K562 (cell line): ENCODE results near the gene ZSWIM8. TPM values are rescaled to one million over a fixed set of nuclear protein-coding genes. Genes with fewer than 3 reads are reported as not detected.

Experiments used
- ATAC-seq: fragments of 200-7000 bp; cut with Tn5 transposase; 3 replicates; pipeline ENCODE4 v1.9.1; 2020; ENCODE audit warnings: moderate library complexity
- BruUV-seq: library from RNA; stranded (reverse); fragments of 400-500 nt; replicated peaks from 2 replicates; lab custom pipeline; 2021; lab: Mats Ljungman, UMichigan
- CTCF ChIA-PET: fragments of 300-600 bp; formaldehyde crosslinking; extraction: SDS; loops from one replicate; lab custom pipeline; 2021; ENCODE audit warnings: low intra/inter-chr PET ratio; lab: Yijun Ruan, JAX
- POLR2A ChIA-PET: fragments of 300-600, 350-650 bp; sonication (Branson Sonifier 250); formaldehyde crosslinking; extraction: SDS; loops from one replicate; lab custom pipeline; 2021; ENCODE audit warnings: antibody characterized with exemption, inconsistent platforms; lab: Yijun Ruan, JAX
- DNase-seq, 4 experiments: peaks; one replicate each; pipeline versions ENCODE4 v3.0.0 to v3.0.0-alpha.2; 2011 to 2018; ENCODE audit warnings: low spot score in 3 of 4, mixed read lengths in 3 of 4; ENCODE audit errors: extremely low read depth in 1 of 4
- FAIRE-seq: peaks from 2 replicates; lab custom pipeline; 2011; peaks lifted over from hg19 to GRCh38; lab: Jason Lieb, UNC
- H2AFZ ChIP-seq: 2 replicates; pipeline ENCODE4 v1.6.0; 2011; ENCODE audit warnings: low read depth, low read length, control low read depth, inconsistent platforms
- H3K27ac ChIP-seq: fragments of 200-600 bp; 3 replicates; pipeline ENCODE4 v1.8.0; 2011; ENCODE audit warnings: low read depth, mild to moderate bottlenecking, control low read depth, inconsistent platforms, low read length, moderate library complexity, mixed read lengths; ENCODE audit errors: extremely low read depth
- H3K27me3 ChIP-seq, 2 experiments: fragments of 300-600 bp in 1 of 2; 2 replicates in 1 of 2; 3 replicates in 1 of 2; pipeline versions ENCODE4 v1.6.0 to v1.8.0; 2011; ENCODE audit warnings: inconsistent platforms in 2 of 2, low read length in 2 of 2, mild to moderate bottlenecking in 1 of 2, mixed read lengths in 1 of 2, moderate library complexity in 1 of 2; ENCODE audit not compliant: control insufficient read depth in 2 of 2, insufficient read depth in 2 of 2
- H3K36me3 ChIP-seq: fragments of 300-600 bp; 3 replicates; pipeline ENCODE4 v1.8.0; 2011; ENCODE audit warnings: mild to moderate bottlenecking, low read length, inconsistent platforms; ENCODE audit not compliant: control insufficient read depth, insufficient read depth
- H3K4me1 ChIP-seq, 2 experiments: fragments of 200-600 bp in 1 of 2; replicated peaks in 1 of 2; 2 replicates in 1 of 2; 3 replicates in 1 of 2; pipeline versions ENCODE4 v1.5.1 to v1.8.0; 2011; ENCODE audit warnings: inconsistent platforms in 2 of 2, low read length in 2 of 2, mild to moderate bottlenecking in 1 of 2, mixed read lengths in 1 of 2, moderate library complexity in 1 of 2; ENCODE audit not compliant: control insufficient read depth in 2 of 2, insufficient read depth in 2 of 2
- H3K4me2 ChIP-seq: 2 replicates; pipeline ENCODE4 v1.6.1; 2011; ENCODE audit warnings: low read length, control low read depth, inconsistent platforms, mixed read lengths; ENCODE audit not compliant: insufficient read depth
- H3K4me3 ChIP-seq: fragments of 200-600 bp; sonication (generic), shearing (Covaris generic); 2 replicates; pipeline ENCODE4 v1.5.1; 2016; ENCODE audit warnings: control low read depth, inconsistent platforms
- H3K79me2 ChIP-seq: fragments of 200-600 bp; 3 replicates; pipeline ENCODE4 v1.8.0; 2011; ENCODE audit warnings: low read length, inconsistent platforms; ENCODE audit not compliant: control insufficient read depth, insufficient read depth
- H3K9ac ChIP-seq, 2 experiments: 2 replicates each; pipeline versions ENCODE4 v1.6.0 to v1.6.1; 2011; ENCODE audit warnings: low read depth in 2 of 2, low read length in 2 of 2, control low read depth in 1 of 2, inconsistent platforms in 1 of 2, mild to moderate bottlenecking in 1 of 2, mixed read lengths in 1 of 2; ENCODE audit not compliant: insufficient read depth in 1 of 2
- H3K9me1 ChIP-seq: one replicate; pipeline ENCODE4 v1.6.0; 2011; ENCODE audit warnings: inconsistent platforms, mild to moderate bottlenecking, low read length, moderate library complexity; ENCODE audit not compliant: control insufficient read depth, insufficient read depth
- H3K9me3 ChIP-seq: replicated peaks from 2 replicates; pipeline ENCODE4 v1.5.1; 2011; ENCODE audit warnings: low read depth, low read length, inconsistent platforms; ENCODE audit not compliant: control insufficient read depth, insufficient read depth
- H4K20me1 ChIP-seq: replicated peaks from 2 replicates; pipeline ENCODE4 v1.6.1; 2011; ENCODE audit warnings: low read length, inconsistent platforms, mixed read lengths; ENCODE audit not compliant: control insufficient read depth, insufficient read depth
- CREB5 ChIP-seq: fragments of 250-450 bp; sonication (Bioruptor Pico); IDR thresholded peaks from 2 replicates; pipeline ENCODE4 v1.5.0; 2020; ENCODE audit warnings: mild to moderate bottlenecking
- KLF1 ChIP-seq: fragments of 450-650 bp; IDR thresholded peaks from 2 replicates; pipeline ENCODE4 v1.6.1; 2016; ENCODE audit warnings: missing genetic modification characterization, missing compliant biosample characterization
- MTA1 ChIP-seq: fragments of 450-650 bp; IDR thresholded peaks from 2 replicates; pipeline ENCODE4 v1.6.1; 2017; ENCODE audit warnings: borderline replicate concordance
- NKRF ChIP-seq: fragments of 450-650 bp; IDR thresholded peaks from 2 replicates; pipeline ENCODE4 v1.6.1; 2016; ENCODE audit warnings: borderline replicate concordance
- RFX7 ChIP-seq: fragments of 250-450 bp; sonication (Bioruptor Pico); IDR thresholded peaks from 2 replicates; pipeline ENCODE4 v1.5.1; 2021; ENCODE audit warnings: mild to moderate bottlenecking
- TAF7 ChIP-seq: fragments of 450-650 bp; IDR thresholded peaks from 2 replicates; pipeline ENCODE4 v1.6.1; 2016; ENCODE audit warnings: missing genetic modification characterization, missing compliant biosample characterization
- TEAD1 ChIP-seq, 2 experiments: fragments of 450-650 bp in 1 of 2; sonication (generic) in 1 of 2; formaldehyde crosslinking; IDR thresholded peaks; 2 replicates each; pipeline versions ENCODE4 v1.4.0 to v1.8.0; 2020 to 2022; ENCODE audit warnings: mild to moderate bottlenecking in 2 of 2, missing genetic modification reagents in 1 of 2
- XRCC4 ChIP-seq: IDR thresholded peaks from one replicate; pipeline ENCODE4 v1.6.1; 2011; ENCODE audit not compliant: insufficient read depth, insufficient read length; ENCODE audit errors: extremely low read depth
- ZNF431 ChIP-seq: sonication (generic); formaldehyde crosslinking; IDR thresholded peaks from 2 replicates; pipeline ENCODE4 v1.8.0; 2022; ENCODE audit warnings: mild to moderate bottlenecking, missing genetic modification reagents
- ZNF586 ChIP-seq: fragments of 450-650 bp; formaldehyde crosslinking; conservative IDR thresholded peaks from 2 replicates; pipeline ENCODE4 v1.4.0; 2020; ENCODE audit warnings: mild to moderate bottlenecking, moderate library complexity
- ZNF609 ChIP-seq: sonication (generic); formaldehyde crosslinking; IDR thresholded peaks from 2 replicates; pipeline ENCODE4 v1.8.1; 2023; ENCODE audit warnings: missing genetic modification reagents, mild to moderate bottlenecking, borderline replicate concordance
- WGBS: fragments of 100-300 bp; shearing (Covaris generic); methylation state at CpG from one replicate; pipeline ENCODE4 v1.1.6; 2016; ENCODE audit warnings: low coverage, mixed read lengths; ENCODE audit not compliant: insufficient coverage; ENCODE audit errors: missing lambda C conversion rate; 5-methylcytosine and 5-hydroxymethylcytosine counted together
- in situ Hi-C: fragments of 300-500 bp; cut with MboI; formaldehyde crosslinking; loops from 4 replicates; pipeline ENCODE4 v1.15.0; 2018; ENCODE audit warnings: inconsistent platforms, mixed read lengths
- intact Hi-C: fragments of 100-400 bp; cut with micrococcal nuclease; formaldehyde crosslinking; loops from 2 replicates; pipeline ENCODE4 v1.14.2; 2022
- polyA plus RNA-seq, 8 experiments: library from polyadenylated mRNA; depleted of rRNA in 4 of 8; stranded (reverse) in 5 of 8; unstranded in 3 of 8; fragments of >200 nt; fragmentation: Nextera tagmentation in 2 of 8; fragmentation: Illumina TruSeq in 1 of 8; extraction: Ambion mirVana in 2 of 8; extraction: Trizol in 1 of 8; gene quantifications; 2 replicates each; pipeline versions ENCODE4 v1.2.1 to v1.2.3, GENCODE V29; 2011 to 2014; ENCODE audit warnings: inconsistent platforms in 1 of 8, missing spikeins in 1 of 8
- total RNA-seq, 7 experiments: library from RNA; depleted of rRNA in 6 of 7; stranded (reverse); fragments of >200 nt in 6 of 7; fragmentation: Illumina TruSeq in 2 of 7; extraction: Trizol in 2 of 7; gene quantifications; 2 replicates each; pipeline versions ENCODE4 v1.2.1 to v1.2.3, GENCODE V29; 2011 to 2021; ENCODE audit warnings: low replicate concordance in 1 of 7

Gene ZSWIM8
- total and polyA plus RNA-seq, 9 of the 15 experiments (the other 6 are each of a cell fraction or from before 2014, with no cell fraction given) = 5.6 to 47.8 (median 26.7) TPM

GRCh38 chr10:73772281-73773151 lies 12.9 kb upstream of the ZSWIM8 start:
- Histone ChIP-seq H4K20me1 (peaks cover 13% of the 10 kb centered on the region), H3K4me3 (peak overlapping the region; percentile 74), H2AFZ (peak overlapping the region; percentile 94), H3K27ac (peak overlapping the region; percentile 91), H3K4me1 (peaks cover 21 to 29% of the 10 kb centered on the region in 2 experiments; a peak in 4 of 5 replicates), H3K4me2 (peak overlapping the region; percentile 98), H3K9ac (peak overlapping the region; percentile 79 to 97), H3K9me1 (no peaks in the 10 kb centered on the region), H3K9me3 (no peaks in the 10 kb centered on the region), H3K79me2 (peaks cover 61% of the 10 kb centered on the region), H3K27me3 (no peaks in the 10 kb centered on the region), H3K36me3 (peaks cover 74% of the 10 kb centered on the region)
- ATAC-seq (peak; percentile 86), DNase-seq (peak; percentile 90 to 94 (median 92)), FAIRE-seq (no peak)
- ChIA-PET CTCF (no interaction called here), POLR2A (interaction anchor here (0.6 to 11.0 kb wide), 24 partner anchors 10 to 1452 kb away, joined by 3 to 137 read pairs (median 3); partner anchors contain the start of genes CHCHD1, SEC24C and ZSWIM8)
- in situ Hi-C loops = loop anchor here (10.0 kb wide), 1 partner anchor 118 kb away; the partner anchor contains the start of gene SYNPO2L
- no TSS peak for BruUV-seq
- intact Hi-C loops = loop anchor here (5.0 kb wide), 1 partner anchor 160 kb away; no protein-coding TSS in a partner anchor
- WGBS = under 1% methylated on average over 98 of the region's 101 CpGs
- peak; percentile 62; the same call in 1 of the 2 replicates for TF ChIP-seq CREB5 (CRISPR knock-in tag)
- TF ChIP-seq ZNF431 (CRISPR knock-in tag) = peak; percentile 46; the same call in 1 of the 2 replicates
- no peak for TF ChIP-seq ZNF609
- TF ChIP-seq XRCC4 = no peak
- peak; percentile 70; the same call in 1 of the 2 replicates for TF ChIP-seq RFX7 (CRISPR knock-in tag)
- TF ChIP-seq ZNF586 (CRISPR knock-in tag) = 0 out of 2 replicates have a peak, but pooled peaks have one; percentile 21
- TF ChIP-seq NKRF = peak; percentile 70; the same call in 1 of the 2 replicates
- TF ChIP-seq TEAD1 (CRISPR knock-in tag; IDR thresholded peaks at IDR 0.05) = peak; percentile 62 to 84; a peak in 1 of 4 replicates
- peak; percentile 47; the same call in 1 of the 2 replicates for TF ChIP-seq TAF7 (tag)
- TF ChIP-seq MTA1 = peak; percentile 96
- TF ChIP-seq KLF1 = peak; percentile 61; the same call in 1 of the 2 replicates
